VCaP (cell line): ENCODE measurements around the gene TJP1.
"Not testable (repeated sequence)": the region's sequence is repeated elsewhere in the genome, so short reads cannot be mapped to it uniquely, and the experiment has no call there.

Experiments
- H3K27ac ChIP-seq: fragments of 450-650 bp; 2 replicates; pipeline ENCODE4 v1.5.1; 2017
- TF ChIP-seq, protein P1 (sequence below): fragments of 450-650 bp; conservative IDR thresholded peaks from 2 replicates; pipeline ENCODE4 v1.5.1; 2017; ENCODE audit warnings: mild to moderate bottlenecking, moderate library complexity

Gene TJP1

DNA sequence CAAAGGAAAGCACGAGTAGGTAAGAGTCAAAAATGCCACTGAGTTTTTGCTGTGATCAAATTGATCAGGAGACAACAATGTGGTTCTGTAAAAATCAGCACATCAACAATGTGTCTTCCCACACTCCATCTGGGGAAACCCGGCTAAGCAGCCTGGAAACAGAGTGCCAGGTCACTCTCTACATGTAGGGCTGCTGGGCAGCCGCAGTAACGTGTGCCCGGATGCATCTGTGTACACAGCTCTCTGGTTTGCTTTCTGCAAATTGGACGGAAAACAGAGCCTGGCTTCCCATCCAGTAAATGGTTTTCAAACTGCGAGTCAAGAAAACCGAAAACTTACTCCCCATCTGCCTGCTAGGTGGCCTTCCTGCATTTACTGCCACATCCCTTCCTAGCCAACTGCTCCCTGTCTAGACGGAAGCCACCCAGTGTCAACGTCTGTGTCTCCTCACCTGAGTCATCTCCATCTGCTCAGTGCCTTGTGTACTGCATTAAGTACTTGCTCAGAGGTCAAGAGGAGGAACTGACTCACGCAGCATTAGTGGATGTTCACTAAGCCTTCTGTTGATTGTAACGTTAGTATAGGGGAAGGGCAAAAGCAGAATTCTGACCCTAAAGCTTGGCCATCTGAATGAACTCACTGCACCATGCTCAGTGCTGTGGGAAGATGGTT lies 124.1 kb downstream of the TJP1 start:
- TF ChIP-seq, protein P1, sequence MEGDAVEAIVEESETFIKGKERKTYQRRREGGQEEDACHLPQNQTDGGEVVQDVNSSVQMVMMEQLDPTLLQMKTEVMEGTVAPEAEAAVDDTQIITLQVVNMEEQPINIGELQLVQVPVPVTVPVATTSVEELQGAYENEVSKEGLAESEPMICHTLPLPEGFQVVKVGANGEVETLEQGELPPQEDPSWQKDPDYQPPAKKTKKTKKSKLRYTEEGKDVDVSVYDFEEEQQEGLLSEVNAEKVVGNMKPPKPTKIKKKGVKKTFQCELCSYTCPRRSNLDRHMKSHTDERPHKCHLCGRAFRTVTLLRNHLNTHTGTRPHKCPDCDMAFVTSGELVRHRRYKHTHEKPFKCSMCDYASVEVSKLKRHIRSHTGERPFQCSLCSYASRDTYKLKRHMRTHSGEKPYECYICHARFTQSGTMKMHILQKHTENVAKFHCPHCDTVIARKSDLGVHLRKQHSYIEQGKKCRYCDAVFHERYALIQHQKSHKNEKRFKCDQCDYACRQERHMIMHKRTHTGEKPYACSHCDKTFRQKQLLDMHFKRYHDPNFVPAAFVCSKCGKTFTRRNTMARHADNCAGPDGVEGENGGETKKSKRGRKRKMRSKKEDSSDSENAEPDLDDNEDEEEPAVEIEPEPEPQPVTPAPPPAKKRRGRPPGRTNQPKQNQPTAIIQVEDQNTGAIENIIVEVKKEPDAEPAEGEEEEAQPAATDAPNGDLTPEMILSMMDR, result no peak
- H3K27ac ChIP-seq, result peak overlapping the region; percentile 65

DNA sequence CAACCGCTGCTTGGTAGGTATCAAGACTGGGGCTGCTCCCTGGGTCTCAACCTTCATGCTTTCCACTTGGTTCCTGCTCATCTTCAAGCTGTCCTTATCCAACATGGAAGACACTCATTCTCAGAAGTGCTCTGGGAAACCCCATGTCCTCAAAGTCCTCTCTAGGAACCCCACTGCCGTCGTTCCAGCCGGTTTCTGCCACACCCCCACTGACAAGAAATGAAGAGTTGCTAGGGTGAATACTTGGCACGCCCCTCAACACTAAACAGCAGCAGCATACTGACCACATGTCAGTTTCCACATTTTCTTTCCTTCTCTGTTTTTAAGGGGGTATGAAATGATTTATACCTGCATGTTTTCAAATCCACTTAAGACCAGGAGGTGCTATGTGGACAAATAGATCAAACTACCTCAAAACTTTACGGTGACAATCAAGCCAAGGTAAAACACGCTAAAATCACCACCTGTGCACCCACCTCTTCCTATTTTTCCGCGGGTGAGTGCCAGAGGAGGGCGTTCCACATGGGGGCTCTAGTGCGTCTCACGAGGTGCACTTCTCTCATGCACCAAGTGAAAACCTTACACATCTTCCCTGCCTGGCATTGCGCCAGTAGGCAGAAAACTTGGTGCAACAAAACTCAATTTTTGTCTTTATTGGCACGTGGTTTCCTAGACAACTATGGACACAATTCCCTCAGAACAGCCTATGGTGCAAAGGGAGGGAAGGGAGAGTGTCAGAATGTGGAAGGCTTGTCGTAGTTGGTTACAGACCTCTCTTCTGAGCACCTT lies 125.1 kb downstream of the TJP1 start:
- peak overlapping the region; percentile 65 for H3K27ac ChIP-seq

GRCh38 chr15:29696506-29696905 lies 125.8 kb downstream of the TJP1 start:
- H3K27ac ChIP-seq, result not testable (repeated sequence)

More for the DNA sequence above, 125.1 kb downstream of the TJP1 start:
- TF ChIP-seq, protein P1, result no peak

GRCh38 chr15:29695489-29696167 lies 126.6 kb downstream of the TJP1 start:
- TF ChIP-seq, protein P1, result peak; percentile 51; the same call in 1 of the 2 replicates
- H3K27ac ChIP-seq, result no peak overlapping the region

DNA sequence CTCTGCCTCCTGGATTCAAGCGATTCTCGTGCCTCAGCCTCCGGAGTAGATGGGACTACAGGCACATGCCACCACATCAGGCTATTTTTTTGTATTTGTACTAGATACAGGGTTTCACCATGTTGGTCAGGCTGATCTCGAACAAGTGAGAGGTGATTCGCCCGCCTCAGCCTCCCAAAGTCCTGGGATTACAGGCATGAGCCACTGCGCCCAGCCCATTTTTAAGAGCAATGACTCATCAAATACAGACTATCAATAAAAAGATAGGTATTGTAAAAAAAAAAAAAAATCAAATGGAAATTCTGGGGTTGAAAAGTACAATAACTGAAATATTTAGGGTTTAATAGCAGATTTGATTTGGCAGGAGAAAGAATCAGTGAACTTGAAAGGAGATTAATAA lies 129.0 kb downstream of the TJP1 start:
- TF ChIP-seq, protein P1, result no peak
- no peak overlapping the region for H3K27ac ChIP-seq

DNA sequence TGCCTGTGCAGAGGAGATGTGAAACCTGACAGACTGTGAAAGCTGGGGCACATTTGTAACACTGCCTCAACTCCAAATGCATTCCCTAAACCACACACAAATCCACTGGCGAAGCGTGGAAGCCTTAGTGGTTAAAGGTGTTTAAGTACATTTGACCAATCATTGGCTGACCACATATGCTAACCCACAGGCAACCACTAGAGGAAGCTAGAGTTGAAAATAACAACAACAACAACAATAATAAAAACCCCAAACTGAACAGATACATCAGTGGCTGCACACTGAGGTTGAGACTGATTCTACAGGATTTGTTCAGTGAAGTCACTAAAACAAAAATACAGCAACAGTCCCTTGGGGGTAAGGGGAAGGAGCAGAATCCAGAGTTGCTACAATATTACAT lies 129.7 kb downstream of the TJP1 start:
- H3K27ac ChIP-seq, result no peak overlapping the region
- TF ChIP-seq, protein P1, result no peak; the same call in 1 of the 2 replicates

- no peak overlapping the region for H3K27ac ChIP-seq
- TF ChIP-seq, protein P1, result no peak
Measured at GRCh38 chr15:29690765-29691475, 131.3 kb downstream of the TJP1 start.
